Fibroblast of lung (primary cell): ENCODE measurements around the gene TFDP2.

Experiments used
- CTCF ChIP-seq, 2 donors: IDR thresholded peaks in 1 of 2; conservative IDR thresholded peaks in 1 of 2; 1 replicate in 1 of 2; 2 replicates in 1 of 2; pipeline ENCODE4 v1.5.1; 2011 to 2012; ENCODE audit warnings: low read length in 2 of 2, control low read depth in 1 of 2, inconsistent platforms in 1 of 2, low read depth in 1 of 2, mild to moderate bottlenecking in 1 of 2
- EZH2 ChIP-seq: IDR thresholded peaks from 2 replicates; pipeline ENCODE4 v1.5.1; 2012; ENCODE audit warnings: low read length, control low read depth, mild to moderate bottlenecking; ENCODE audit errors: missing control alignments

DNA sequence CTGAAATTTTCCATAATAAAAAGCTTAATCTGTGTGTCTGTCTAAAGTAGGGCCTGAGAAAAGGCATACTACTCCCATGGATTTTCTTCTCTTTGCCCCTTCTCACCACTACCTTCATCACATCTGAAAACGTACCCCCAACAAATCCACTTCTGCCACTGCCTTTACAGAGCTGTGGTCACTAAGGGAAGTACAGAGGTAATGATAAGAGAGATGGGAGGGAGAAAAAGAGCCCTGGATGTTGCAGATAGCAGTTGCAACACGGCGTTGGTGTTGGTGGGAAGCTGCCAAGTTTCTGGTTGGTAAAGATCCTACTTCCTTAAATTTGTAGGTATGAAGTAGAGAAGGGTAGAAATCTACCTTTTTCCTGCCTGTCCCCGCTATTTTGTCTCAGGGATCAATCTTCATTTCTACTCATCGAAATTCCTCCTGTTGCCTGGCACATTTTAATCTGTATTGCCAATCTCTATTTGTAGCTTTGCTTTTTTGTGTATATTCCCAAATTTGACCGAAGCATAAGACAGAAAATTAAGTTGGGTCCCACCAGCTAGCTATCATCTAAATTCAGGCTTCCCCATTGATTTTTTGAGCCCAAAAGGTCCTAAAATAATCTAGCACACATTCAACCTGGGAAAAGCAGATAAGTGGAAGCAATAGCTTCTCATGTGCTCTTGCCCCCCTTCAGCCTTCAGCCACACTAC lies 102.9 kb downstream of the TFDP2 start:
- TF ChIP-seq CTCF (conservative IDR thresholded peaks at IDR 0.05 in 1 of 2, IDR thresholded peaks at IDR 0.05 in 1 of 2; ENCODE audit: low read depth in 1 of 2, low read length in 2 of 2) = no peak
- TF ChIP-seq EZH2 = no peak
